ENCODE data around the gene RNF166. TPM values are rescaled to one million over a fixed set of nuclear protein-coding genes. Genes with fewer than 3 reads are reported as not detected.

RNF166 gene
- total RNA-seq, 1 donor from 2014 or later: 14.2 TPM

DNA sequence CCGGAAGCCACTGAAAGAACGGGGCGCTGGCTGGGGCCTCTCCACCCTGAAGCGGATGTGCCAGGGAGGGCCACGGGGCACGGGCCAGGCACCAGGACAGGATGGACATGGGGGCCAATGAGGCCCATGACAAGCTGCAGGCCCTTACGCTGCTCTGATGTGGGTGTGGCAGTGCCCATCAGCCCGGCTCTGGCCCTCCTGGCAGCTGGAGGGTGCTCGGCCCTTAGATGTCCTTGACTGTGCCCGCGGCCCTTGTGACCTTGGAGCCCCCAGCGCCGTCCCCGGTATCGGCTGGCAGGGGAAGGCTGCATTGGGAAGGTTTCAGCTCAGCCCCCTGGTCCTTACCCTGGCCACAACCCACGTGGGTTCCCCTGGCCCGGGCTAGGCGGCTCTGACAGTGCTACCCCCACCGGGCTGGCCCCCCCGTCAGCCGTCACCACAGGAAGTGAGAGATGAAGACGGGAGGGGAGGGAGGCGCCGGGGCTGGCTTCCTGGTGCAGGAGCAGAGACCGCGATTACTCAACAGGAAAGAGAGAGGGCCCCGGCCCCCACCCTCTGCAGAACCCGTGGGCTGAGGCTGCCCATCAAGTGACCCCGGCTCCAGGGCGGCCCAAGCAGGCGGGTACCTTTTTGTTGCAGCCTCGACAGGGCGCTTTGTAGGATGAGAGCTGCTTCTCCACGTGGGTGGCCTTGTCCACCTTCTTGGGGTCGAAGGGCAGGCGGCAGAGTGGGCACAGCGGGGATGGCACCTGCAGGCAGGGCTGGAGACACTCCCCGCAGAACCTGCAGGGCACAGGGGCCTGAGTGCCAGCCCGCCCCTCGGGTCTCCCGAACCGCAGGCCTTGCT lies 5.3 kb downstream of the RNF166 start:
- TF ChIP-seq, protein P1, sequence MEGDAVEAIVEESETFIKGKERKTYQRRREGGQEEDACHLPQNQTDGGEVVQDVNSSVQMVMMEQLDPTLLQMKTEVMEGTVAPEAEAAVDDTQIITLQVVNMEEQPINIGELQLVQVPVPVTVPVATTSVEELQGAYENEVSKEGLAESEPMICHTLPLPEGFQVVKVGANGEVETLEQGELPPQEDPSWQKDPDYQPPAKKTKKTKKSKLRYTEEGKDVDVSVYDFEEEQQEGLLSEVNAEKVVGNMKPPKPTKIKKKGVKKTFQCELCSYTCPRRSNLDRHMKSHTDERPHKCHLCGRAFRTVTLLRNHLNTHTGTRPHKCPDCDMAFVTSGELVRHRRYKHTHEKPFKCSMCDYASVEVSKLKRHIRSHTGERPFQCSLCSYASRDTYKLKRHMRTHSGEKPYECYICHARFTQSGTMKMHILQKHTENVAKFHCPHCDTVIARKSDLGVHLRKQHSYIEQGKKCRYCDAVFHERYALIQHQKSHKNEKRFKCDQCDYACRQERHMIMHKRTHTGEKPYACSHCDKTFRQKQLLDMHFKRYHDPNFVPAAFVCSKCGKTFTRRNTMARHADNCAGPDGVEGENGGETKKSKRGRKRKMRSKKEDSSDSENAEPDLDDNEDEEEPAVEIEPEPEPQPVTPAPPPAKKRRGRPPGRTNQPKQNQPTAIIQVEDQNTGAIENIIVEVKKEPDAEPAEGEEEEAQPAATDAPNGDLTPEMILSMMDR (IDR thresholded peaks at IDR 0.05; ENCODE audit: borderline replicate concordance): no peak
- peak overlapping the region; percentile 48 for H3K4me3 ChIP-seq

DNA sequence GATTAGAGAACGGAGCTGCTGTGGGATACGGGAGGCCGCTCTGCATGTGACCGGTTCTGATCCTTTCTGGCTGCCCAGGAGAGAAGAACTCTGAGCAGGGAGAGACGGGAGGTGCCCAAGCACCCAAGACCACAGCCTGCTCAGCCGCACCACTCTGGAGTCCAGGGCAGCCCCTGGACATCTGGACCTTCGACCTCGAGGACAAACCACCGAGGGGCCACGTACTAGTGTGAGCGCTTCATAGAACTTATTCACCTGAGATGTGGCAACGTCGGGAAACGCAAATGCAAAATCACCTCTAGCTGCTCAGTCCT lies 5.9 kb downstream of the RNF166 start:
- no peak for DNase-seq
- intact Hi-C loops (cut with micrococcal nuclease): no loop called here
- no peaks in the 10 kb centered on the region for H3K9me3 ChIP-seq (replicated peaks)
- H3K4me1 ChIP-seq: peaks cover 58% of the 10 kb centered on the region
- peak overlapping the region; percentile 48 for H3K4me3 ChIP-seq
- TF ChIP-seq, protein P1 (IDR thresholded peaks at IDR 0.05; ENCODE audit: borderline replicate concordance): no peak
- H3K27ac ChIP-seq (replicated peaks): peak overlapping the region; percentile 85
- H3K27me3 ChIP-seq (ENCODE audit: low read depth): no peaks in the 10 kb centered on the region
- H3K36me3 ChIP-seq: peaks cover 33% of the 10 kb centered on the region

More for the DNA sequence above, 5.3 kb downstream of the RNF166 start:
- Histone ChIP-seq H3K9me3 (replicated peaks) (no peaks in the 10 kb centered on the region), H3K27ac (replicated peaks) (peak overlapping the region; percentile 85), H3K27me3 (ENCODE audit: low read depth) (no peaks in the 10 kb centered on the region), H3K4me1 (peaks cover 63% of the 10 kb centered on the region), H3K36me3 (peaks cover 33% of the 10 kb centered on the region)
- DNase-seq: peak; percentile 93
- intact Hi-C loops (cut with micrococcal nuclease): no loop called here

DNA sequence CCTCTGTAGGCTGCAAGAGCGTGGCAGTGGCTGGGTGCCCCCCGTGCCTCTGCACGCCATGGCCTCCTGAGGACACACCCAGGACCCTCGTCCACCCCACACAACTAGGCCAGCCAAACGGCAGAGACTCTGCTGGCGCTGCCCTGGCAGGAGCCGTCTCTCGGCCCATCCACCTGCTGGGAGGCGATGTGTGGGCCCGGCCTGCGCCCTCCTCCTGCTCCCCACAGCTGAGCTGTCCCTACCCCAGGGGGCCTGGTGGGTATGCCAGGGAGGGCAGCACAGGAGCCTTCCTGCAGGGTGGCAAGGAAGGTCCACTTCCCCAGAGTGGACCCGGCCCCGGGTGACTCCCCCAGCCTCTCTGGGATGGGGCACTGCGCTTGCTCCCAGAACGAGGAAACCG lies 7.0 kb downstream of the RNF166 start:
- no peak overlapping the region for H3K4me3 ChIP-seq
- no peak for DNase-seq
- H3K27ac ChIP-seq (replicated peaks): no peak overlapping the region
- H3K36me3 ChIP-seq: peaks cover 33% of the 10 kb centered on the region
- intact Hi-C loops (cut with micrococcal nuclease): no loop called here
- TF ChIP-seq, protein P1 (IDR thresholded peaks at IDR 0.05; ENCODE audit: borderline replicate concordance): no peak
- H3K9me3 ChIP-seq (replicated peaks): no peaks in the 10 kb centered on the region
- H3K27me3 ChIP-seq (ENCODE audit: low read depth): no peaks in the 10 kb centered on the region
- H3K4me1 ChIP-seq: peaks cover 47% of the 10 kb centered on the region

DNA sequence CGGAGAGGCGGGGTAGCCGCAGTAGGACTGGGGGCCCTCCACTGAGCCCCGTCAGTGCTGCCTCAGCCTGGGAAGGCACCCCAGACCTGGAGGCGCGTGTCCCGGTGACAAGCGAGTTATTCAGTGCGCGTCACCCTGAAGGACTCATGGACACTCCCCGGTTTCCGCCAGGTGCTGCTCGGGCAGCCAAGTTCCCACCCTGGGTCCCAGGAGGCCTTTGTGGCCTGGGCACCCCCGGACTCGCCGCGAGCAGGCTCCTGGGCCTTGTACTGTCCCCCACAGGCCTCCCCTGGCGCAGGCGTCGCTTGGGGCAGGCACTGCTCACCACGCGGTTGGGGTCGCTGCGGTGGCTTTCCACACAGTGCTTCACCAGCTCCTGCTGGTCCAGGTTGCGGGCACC lies 7.6 kb downstream of the RNF166 start:
- TF ChIP-seq, protein P1 (IDR thresholded peaks at IDR 0.05; ENCODE audit: borderline replicate concordance): no peak
- no peak for DNase-seq
- Histone ChIP-seq H3K27me3 (ENCODE audit: low read depth) (no peaks in the 10 kb centered on the region), H3K27ac (replicated peaks) (no peak overlapping the region), H3K4me1 (peaks cover 41% of the 10 kb centered on the region), H3K9me3 (replicated peaks) (no peaks in the 10 kb centered on the region), H3K36me3 (peaks cover 33% of the 10 kb centered on the region), H3K4me3 (no peak overlapping the region)
- intact Hi-C loops (cut with micrococcal nuclease): no loop called here

DNA sequence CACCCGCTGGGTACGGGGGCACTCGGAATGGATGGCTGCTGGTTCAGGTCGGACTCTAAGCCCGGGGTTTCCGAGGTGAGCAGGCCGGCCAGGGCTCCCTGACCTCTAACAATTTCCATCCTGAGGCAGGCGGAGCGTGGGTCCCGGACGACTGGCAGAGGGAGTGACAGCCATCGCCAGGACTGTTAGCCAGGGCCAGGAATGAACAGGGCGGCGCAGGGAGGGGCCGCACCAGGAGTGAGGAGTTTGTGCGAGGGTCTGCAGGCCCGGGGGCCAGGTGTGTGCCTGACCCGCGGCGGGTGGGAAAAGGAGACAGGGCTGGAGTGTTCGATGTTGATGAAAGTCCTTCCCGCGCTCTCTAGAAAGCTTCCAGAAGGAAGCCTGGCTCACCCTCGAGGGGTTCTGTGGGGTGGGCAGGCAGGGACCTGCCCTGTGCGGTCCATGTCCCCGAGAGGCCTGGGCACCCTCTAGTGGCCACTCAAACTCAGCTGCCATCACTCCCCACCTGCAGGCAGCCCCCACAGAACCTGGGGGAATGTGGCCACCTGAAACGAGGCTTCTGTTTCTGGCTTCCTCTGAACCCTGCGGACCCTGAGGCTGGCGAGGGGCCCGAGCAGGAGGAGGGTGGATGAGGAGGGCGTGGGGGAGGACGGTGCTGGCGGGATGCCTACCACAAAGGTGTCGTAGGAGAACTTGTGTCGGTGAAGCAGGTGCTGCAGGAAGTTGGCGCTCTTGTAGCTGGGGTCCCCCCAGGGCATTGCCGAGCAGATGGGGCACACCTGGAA lies 8.2 kb downstream of the RNF166 start:
- Histone ChIP-seq H3K4me1 (peaks cover 35% of the 10 kb centered on the region), H3K27ac (replicated peaks) (no peak overlapping the region), H3K36me3 (peaks cover 33% of the 10 kb centered on the region), H3K4me3 (no peak overlapping the region), H3K27me3 (ENCODE audit: low read depth) (no peaks in the 10 kb centered on the region), H3K9me3 (replicated peaks) (no peaks in the 10 kb centered on the region)
- intact Hi-C loops (cut with micrococcal nuclease): no loop called here
- DNase-seq: no peak
- TF ChIP-seq, protein P1 (IDR thresholded peaks at IDR 0.05; ENCODE audit: borderline replicate concordance): peak; percentile 55

Measured in left ventricle myocardium inferior (tissue), 1 donor.